Stimulated activated memory B cell treated with anti-CD40 and anti-IgM and Interleukin-4, amounts not matched to agents 10 μg/mL and 1 μg/mL and 100 μg/mL, for 72 hours (primary cell): ENCODE results near the gene LARP4B.

Experiments used
- ATAC-seq: fragments of 150-1000 bp; cut with Tn5 transposase; 2 replicates; pipeline ENCODE4 v1.10.0; 2021
- H3K27ac Mint-ChIP-seq: one replicate; pipeline ENCODE4 v1.8.0; 2022; ENCODE audit warnings: mild to moderate bottlenecking, mixed read lengths
- H3K27me3 Mint-ChIP-seq: one replicate; pipeline ENCODE4 v1.8.0; 2022; ENCODE audit warnings: mixed read lengths
- H3K36me3 Mint-ChIP-seq: one replicate; pipeline ENCODE4 v1.8.0; 2022; ENCODE audit warnings: mixed read lengths
- H3K4me1 Mint-ChIP-seq: one replicate; pipeline ENCODE4 v1.8.0; 2022; ENCODE audit warnings: mixed read lengths
- H3K4me3 Mint-ChIP-seq: one replicate; pipeline ENCODE4 v1.8.0; 2022; ENCODE audit warnings: mild to moderate bottlenecking, moderate library complexity, mixed read lengths
- H3K9me3 Mint-ChIP-seq: one replicate; pipeline ENCODE4 v1.8.0; 2022; ENCODE audit warnings: mixed read lengths

The LARP4B gene

DNA sequence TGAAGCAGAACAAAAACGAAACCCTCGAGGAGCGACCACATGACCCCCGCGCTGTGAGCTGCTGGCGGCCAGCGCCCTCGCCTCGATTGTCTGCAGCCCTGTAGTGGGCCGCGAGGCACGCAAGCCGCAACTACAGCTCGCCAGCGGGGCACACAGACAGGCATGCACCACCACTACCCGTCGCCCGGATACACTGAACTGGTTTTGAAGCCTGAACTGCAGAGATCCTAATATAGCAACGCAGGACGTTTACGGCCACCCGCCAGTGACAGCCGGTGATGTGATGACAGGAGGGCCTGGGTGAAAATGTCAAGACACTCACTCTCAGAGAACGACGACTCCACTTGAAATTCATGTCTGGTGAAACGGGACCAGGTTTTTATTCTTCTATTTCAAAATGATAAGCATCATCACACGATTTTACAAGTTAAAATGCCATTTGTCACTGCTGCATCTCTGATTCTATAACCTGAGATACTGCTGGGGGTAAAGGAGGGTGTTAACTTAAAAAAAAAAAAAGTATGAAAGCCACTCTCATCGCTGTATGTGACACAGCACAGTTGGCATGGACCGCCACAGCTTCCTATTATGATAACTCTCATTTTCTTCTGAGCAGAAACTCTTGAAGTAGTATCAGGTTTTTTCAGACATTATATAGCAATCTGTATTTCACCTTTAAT, 121.7 kb downstream of the LARP4B start:
- Mint-ChIP-seq H3K4me1 (peaks cover 10% of the 10 kb centered on the region), H3K36me3 (peaks cover 58% of the 10 kb centered on the region), H3K4me3 (no peak overlapping the region), H3K27me3 (no peaks in the 10 kb centered on the region), H3K27ac (no peak overlapping the region), H3K9me3 (no peaks in the 10 kb centered on the region)
- no peak for ATAC-seq

DNA sequence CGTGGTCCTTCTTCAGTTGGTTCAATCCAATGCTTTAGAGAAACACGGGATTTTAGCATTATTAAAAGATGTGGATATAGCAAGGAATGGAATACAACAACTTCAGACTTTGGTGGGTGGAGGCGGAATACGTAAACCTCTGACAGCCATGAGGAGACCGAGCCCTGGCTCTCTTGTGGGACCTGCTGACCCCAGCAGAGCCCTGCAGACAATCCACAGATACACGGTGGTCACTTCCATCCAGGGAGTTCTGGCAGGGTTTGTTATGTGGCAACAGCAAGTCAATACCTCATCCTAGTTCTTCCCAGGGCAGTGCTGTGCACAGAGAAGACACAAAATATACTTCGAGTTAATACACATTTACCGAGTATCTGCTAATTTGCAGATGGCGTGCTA, 123.5 kb downstream of the LARP4B start:
- Mint-ChIP-seq H3K9me3 (no peaks in the 10 kb centered on the region), H3K27ac (no peak overlapping the region), H3K36me3 (peaks cover 45% of the 10 kb centered on the region), H3K27me3 (no peaks in the 10 kb centered on the region), H3K4me3 (no peak overlapping the region), H3K4me1 (peaks cover 18% of the 10 kb centered on the region)
- no peak for ATAC-seq

GRCh38 chr10:807163-807957, 124.1 kb downstream of the LARP4B start:
- Mint-ChIP-seq H3K4me3 (no peak overlapping the region), H3K36me3 (peaks cover 43% of the 10 kb centered on the region), H3K27ac (no peak overlapping the region), H3K9me3 (no peaks in the 10 kb centered on the region), H3K4me1 (peaks cover 18% of the 10 kb centered on the region), H3K27me3 (no peaks in the 10 kb centered on the region)
- no peak for ATAC-seq

DNA sequence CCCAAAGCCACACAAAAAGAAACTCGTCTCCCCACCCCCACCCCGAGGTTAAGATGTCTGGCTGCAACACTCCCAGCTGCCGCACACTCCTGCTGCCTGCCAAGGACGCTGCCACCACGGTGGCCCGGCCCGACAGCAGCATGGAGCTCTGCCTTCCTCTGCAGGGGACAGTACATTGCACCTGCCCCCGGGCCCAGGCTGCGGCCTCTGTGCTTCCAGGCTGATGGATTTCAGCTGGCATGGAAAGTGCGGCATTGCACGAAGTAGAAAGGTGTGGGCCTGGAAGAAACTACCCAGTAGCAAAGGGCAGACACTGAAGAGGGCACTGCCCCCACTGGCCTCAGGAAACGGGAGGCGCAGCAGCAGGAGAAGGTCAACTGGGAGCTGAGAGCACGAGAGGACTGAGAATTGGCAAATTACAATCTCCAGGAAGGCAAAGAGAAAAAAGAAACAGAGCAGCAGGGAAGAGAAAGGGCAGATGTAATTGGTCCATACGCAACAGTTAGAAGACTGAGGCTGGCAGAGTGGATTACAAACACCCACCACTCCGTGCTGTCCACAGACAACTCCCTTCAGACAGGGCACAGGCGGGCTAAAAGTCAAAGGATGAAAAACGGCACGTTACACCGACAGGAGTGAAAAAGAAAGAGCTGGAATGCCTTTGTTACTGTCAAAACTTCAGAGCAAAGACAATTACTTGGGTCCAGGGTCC, 124.9 kb downstream of the LARP4B start:
- Mint-ChIP-seq H3K27ac (no peak overlapping the region), H3K27me3 (no peaks in the 10 kb centered on the region), H3K4me1 (peaks cover 18% of the 10 kb centered on the region), H3K9me3 (no peaks in the 10 kb centered on the region), H3K36me3 (peaks cover 36% of the 10 kb centered on the region), H3K4me3 (no peak overlapping the region)
- ATAC-seq = no peak

DNA sequence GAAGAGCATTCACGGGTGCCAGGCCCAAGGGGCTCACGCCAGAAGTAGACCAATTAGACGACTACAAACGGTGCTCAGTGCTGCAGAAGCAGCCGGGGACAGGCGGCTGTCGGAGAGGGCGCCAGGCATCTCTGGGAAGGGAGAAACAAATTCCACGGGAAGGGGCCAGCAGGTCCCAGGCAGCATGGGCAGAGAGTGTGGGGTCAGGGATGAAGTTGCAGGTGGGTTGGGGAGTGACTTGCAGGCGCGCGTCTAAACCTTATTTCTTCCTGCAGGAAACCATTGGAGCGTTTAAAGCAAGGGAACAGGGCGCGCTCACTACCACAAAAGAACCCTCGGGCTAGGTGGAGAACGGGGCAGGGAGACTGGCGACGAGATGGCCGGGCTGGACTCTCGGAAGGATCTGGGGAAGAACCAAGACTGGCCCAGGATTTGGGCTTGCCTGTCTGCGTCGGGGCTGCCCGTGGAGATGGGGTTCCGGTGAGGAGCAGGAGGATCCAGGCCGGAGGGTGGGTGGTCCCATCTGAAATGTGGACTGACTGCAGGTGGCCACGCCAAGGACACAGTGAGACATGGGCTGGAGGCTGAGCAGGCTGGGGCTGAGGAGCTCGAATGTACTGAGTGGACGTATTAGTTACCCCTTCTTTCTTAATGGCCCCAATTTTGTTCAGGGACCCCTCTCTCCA, 125.7 kb downstream of the LARP4B start:
- Mint-ChIP-seq H3K27me3 (no peaks in the 10 kb centered on the region), H3K36me3 (peaks cover 36% of the 10 kb centered on the region), H3K4me1 (peaks cover 18% of the 10 kb centered on the region), H3K4me3 (no peak overlapping the region), H3K9me3 (no peaks in the 10 kb centered on the region), H3K27ac (no peak overlapping the region)
- ATAC-seq = no peak

DNA sequence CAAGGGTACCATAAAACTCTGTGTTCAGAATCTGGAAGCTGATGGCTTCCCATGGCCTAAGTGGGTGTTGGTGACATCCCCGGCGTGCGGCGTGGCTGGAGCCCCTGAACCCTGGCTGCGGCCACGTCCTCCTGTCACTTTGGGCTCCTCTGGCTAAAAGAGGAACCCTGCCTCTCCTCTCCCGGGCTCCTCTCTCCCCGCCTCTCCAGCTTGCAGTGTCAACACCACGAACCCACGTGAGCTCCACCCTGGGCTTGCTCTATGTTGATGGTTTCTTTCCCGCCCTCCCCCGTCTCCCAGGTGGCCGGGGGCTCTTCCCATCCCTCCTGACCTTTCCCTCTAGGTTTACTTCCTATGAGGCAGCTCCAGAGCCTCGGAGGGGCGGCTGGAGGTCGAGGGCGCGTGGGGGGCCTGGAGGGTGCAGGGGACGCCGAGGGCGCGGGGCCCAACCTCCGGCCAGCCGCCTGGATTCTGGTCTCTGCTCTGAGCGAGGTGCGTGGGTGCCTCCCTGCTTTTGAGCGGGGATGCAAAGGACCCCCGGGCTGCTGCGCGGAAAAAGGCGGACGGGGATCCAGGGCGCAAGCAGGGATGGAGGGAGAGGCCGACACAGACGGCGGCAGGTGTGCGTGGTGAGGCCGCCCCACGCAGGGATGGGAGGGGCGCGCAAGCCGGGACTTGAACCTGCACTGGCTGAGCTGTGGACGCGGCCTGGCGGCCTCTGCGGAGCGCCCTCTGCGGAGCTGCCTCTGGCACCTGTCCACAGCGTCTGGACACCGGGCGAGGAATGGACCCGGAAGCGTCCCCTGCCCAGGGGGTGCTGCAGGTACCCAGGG, 126.5 kb downstream of the LARP4B start:
- no peak overlapping the region for H3K27ac Mint-ChIP-seq
- no peaks in the 10 kb centered on the region for H3K27me3 Mint-ChIP-seq
- H3K4me3 Mint-ChIP-seq = peak overlapping the region; percentile 37
- H3K36me3 Mint-ChIP-seq = peaks cover 39% of the 10 kb centered on the region
- H3K4me1 Mint-ChIP-seq = peaks cover 18% of the 10 kb centered on the region
- no peak for ATAC-seq
- H3K9me3 Mint-ChIP-seq = peaks cover 1% of the 10 kb centered on the region

- Mint-ChIP-seq H3K4me1 (peaks cover 18% of the 10 kb centered on the region), H3K27me3 (no peaks in the 10 kb centered on the region), H3K27ac (no peak overlapping the region), H3K4me3 (no peak overlapping the region), H3K36me3 (peaks cover 41% of the 10 kb centered on the region), H3K9me3 (peaks cover 5% of the 10 kb centered on the region)
- ATAC-seq = no peak
Observed at GRCh38 chr10:804191-804781, 127.2 kb downstream of the LARP4B start.

DNA sequence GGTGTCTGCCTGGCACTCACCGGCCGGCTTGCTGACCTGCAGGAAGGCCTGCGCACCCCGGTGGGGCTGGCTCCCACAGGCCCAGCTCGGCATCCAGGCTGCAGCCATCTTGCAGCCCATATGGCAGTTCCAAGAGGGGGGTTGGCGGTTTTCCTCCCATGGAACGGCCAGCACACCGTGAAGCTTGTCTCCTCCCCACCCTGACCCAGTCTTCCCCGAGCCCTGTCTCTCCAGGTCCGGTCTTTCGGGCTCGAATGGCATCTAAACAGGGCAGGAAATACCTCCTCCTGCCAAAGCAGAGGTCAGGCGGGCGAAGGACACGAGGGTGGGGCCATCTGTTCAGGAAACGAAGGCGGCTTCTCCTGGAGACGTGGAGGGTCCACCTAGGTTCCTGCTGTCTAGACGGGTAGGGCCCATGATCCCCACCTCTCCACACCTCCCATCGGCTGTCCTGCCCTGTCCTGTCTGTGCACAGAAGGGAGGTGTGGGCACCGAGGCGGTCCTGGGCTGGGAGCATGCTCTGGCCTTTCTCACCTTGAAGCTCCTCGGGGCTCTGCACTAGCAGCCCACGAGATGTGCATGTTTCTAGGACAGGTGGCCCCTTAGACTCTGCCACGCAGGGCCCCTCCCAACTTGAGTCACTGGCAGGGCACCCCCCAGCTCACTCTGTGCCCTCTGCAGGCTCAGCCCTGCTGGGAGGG, 128.3 kb downstream of the LARP4B start:
- Mint-ChIP-seq H3K36me3 (peaks cover 41% of the 10 kb centered on the region), H3K9me3 (peaks cover 15% of the 10 kb centered on the region), H3K4me1 (peaks cover 18% of the 10 kb centered on the region), H3K27ac (no peak overlapping the region), H3K4me3 (no peak overlapping the region), H3K27me3 (no peaks in the 10 kb centered on the region)
- peak; percentile 3 for ATAC-seq

- Mint-ChIP-seq H3K4me3 (no peak overlapping the region), H3K27ac (no peak overlapping the region), H3K9me3 (peaks cover 20% of the 10 kb centered on the region), H3K27me3 (no peaks in the 10 kb centered on the region), H3K4me1 (peaks cover 18% of the 10 kb centered on the region), H3K36me3 (peaks cover 45% of the 10 kb centered on the region)
- ATAC-seq = no peak
Observed at GRCh38 chr10:802506-802905, 129.0 kb downstream of the LARP4B start.

- H3K9me3 Mint-ChIP-seq = peaks cover 26% of the 10 kb centered on the region
- no peak overlapping the region for H3K27ac Mint-ChIP-seq
- H3K27me3 Mint-ChIP-seq = no peaks in the 10 kb centered on the region
- no peaks in the 10 kb centered on the region for H3K4me1 Mint-ChIP-seq
- ATAC-seq = no peak
- H3K4me3 Mint-ChIP-seq = no peak overlapping the region
- H3K36me3 Mint-ChIP-seq = peaks cover 43% of the 10 kb centered on the region
Observed at GRCh38 chr10:797179-797578, 134.3 kb downstream of the LARP4B start.

GRCh38 chr10:796233-796632, 135.3 kb downstream of the LARP4B start:
- no peak for ATAC-seq
- no peaks in the 10 kb centered on the region for H3K27me3 Mint-ChIP-seq
- H3K4me3 Mint-ChIP-seq = no peak overlapping the region
- peaks cover 26% of the 10 kb centered on the region for H3K9me3 Mint-ChIP-seq
- no peaks in the 10 kb centered on the region for H3K4me1 Mint-ChIP-seq
- peaks cover 43% of the 10 kb centered on the region for H3K36me3 Mint-ChIP-seq
- H3K27ac Mint-ChIP-seq = no peak overlapping the region

DNA sequence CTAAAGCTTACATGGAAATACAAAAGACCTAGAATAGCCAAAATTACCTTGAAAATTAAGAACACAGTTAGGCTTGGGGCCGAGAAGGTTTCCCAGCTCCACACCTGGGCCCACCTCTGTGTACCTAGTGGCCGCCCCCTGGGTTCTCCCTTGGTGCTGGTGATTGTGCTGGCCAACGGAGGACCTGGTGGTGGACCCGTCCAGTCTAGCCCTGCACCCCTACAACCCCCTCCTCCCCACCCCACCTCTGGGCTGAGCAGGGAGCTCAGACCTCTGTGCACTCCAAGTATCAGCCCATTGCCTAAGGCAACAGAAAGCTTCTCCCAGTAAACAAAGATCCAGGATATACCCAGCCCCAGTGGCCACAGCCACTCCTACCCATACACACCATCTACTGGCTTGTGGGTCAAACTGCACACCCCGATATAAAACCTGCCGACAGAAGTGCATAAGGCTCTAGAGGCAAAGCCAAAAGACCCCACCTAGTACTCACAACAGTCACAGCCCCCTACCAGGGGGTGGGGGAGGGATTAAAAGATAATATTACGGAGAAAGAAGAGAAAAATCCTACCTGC, 137.0 kb downstream of the LARP4B start:
- no peaks in the 10 kb centered on the region for H3K4me1 Mint-ChIP-seq
- H3K9me3 Mint-ChIP-seq = peaks cover 23% of the 10 kb centered on the region
- no peak for ATAC-seq
- no peak overlapping the region for H3K4me3 Mint-ChIP-seq
- H3K27me3 Mint-ChIP-seq = no peaks in the 10 kb centered on the region
- H3K36me3 Mint-ChIP-seq = peaks cover 31% of the 10 kb centered on the region
- no peak overlapping the region for H3K27ac Mint-ChIP-seq

DNA sequence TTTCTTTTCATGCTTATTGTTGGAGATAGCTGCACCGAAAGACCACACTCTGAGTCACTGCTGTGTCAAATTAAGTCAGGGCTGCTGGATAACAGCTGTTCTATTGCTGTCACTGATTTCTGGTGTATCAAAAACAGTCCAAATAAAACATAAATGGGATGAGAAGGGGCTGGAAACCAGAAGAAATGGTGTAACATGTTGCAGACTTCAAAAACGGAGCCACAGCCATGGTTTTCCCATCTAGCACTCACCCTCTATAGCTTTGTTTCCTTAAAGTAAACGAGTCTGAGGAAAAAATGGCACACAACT, 138.8 kb downstream of the LARP4B start:
- H3K27me3 Mint-ChIP-seq = no peaks in the 10 kb centered on the region
- no peak overlapping the region for H3K27ac Mint-ChIP-seq
- H3K9me3 Mint-ChIP-seq = peaks cover 9% of the 10 kb centered on the region
- no peaks in the 10 kb centered on the region for H3K4me1 Mint-ChIP-seq
- H3K4me3 Mint-ChIP-seq = no peak overlapping the region
- peaks cover 14% of the 10 kb centered on the region for H3K36me3 Mint-ChIP-seq
- ATAC-seq = no peak
